ENCODE data around the gene SLC52A1.
"Not testable (repeated sequence)": the region's sequence is repeated elsewhere in the genome, so short reads cannot be mapped to it uniquely, and the experiment has no call there.

The SLC52A1 gene

DNA sequence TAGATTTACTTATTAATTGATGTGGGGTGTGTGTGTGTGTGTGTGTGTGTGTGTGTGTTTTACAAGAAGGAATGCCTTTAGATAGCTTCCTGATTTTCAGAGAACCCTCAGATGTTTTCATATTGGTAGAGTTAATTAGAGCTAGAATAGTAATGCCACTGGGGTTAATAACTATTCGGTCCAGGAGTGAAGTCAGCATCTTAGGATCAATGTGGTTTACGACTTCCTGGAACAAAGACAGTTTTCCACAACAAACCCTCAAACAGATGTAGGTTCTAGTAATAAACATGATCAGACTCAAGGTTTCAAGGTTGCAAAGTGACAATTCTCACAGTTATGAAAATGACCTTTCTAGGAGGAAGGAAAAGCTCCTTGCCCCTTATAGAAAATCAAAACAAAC is 12.2 kb upstream of the SLC52A1 start:
- H3K4me3 ChIP-seq (ENCODE audit: low read length) = no peak overlapping the region
- no peaks in the 10 kb centered on the region for H3K9me3 ChIP-seq (ENCODE audit: control insufficient read depth, low read length)
- H3K27me3 ChIP-seq (ENCODE audit: control insufficient read depth, insufficient read depth, low read length) = no peaks in the 10 kb centered on the region
- no peak overlapping the region for H3K9ac ChIP-seq (ENCODE audit: low read length)
- H3K36me3 ChIP-seq (ENCODE audit: control insufficient read depth, insufficient read depth, low read length) = no peaks in the 10 kb centered on the region
- peaks cover 3% of the 10 kb centered on the region for H3K4me1 ChIP-seq (ENCODE audit: control insufficient read depth, insufficient read depth, low read length)

DNA sequence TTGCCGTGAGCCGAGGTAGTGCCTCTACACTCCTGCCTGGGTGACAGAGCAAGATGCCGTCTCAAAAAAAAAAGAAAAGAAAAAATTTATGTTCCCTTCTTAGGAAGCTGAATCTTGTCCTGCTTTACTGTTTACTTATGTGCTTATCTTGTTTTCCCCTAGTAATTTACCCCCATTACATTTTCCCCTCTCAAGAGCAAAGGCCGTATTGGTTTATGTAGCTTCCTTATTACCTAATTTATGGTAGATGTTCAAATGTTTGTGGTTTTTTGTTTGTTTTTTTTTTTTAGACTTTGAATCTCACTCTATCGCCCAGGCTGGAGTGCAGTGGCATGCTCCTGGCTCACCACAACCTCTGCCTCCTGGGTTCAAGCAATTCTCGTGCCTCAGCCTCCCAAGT is 10.3 kb upstream of the SLC52A1 start:
- H3K9ac ChIP-seq (ENCODE audit: low read length) = no peak overlapping the region
- no peaks in the 10 kb centered on the region for H3K27me3 ChIP-seq (ENCODE audit: control insufficient read depth, insufficient read depth, low read length)
- H3K4me3 ChIP-seq (ENCODE audit: low read length) = no peak overlapping the region
- no peaks in the 10 kb centered on the region for H3K9me3 ChIP-seq (ENCODE audit: control insufficient read depth, low read length)
- no peaks in the 10 kb centered on the region for H3K36me3 ChIP-seq (ENCODE audit: control insufficient read depth, insufficient read depth, low read length)
- H3K4me1 ChIP-seq (ENCODE audit: control insufficient read depth, insufficient read depth, low read length) = peaks cover 11% of the 10 kb centered on the region

GRCh38 chr17:5044630-5045029 is 9.4 kb upstream of the SLC52A1 start:
- H3K9ac ChIP-seq (ENCODE audit: low read length) = no peak overlapping the region
- H3K4me1 ChIP-seq (ENCODE audit: control insufficient read depth, insufficient read depth, low read length) = peaks cover 11% of the 10 kb centered on the region

DNA sequence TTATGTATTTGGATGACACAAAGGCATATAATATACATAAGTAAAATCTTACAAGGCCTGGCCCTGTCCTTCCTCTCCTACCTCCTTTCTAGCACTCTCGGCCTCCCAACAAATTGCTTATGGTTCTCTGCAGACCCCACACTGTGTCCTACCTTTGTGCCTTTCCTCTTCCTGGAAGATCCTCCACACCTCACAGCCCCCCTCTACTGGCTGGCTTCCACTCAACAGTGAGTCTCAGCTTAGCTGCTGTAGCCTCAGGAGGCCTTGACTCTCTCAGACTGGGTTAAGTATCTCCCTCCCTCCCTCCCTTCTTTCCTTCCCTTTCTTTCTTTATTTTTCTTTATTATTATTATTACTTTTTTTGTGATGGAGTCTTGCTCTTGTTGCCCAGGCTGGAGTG is 8.3 kb upstream of the SLC52A1 start:
- Histone ChIP-seq H3K9ac (ENCODE audit: low read length) (no peak overlapping the region), H3K4me1 (ENCODE audit: control insufficient read depth, insufficient read depth, low read length) (peaks cover 11% of the 10 kb centered on the region)

More at GRCh38 chr17:5044630-5045029, 9.4 kb upstream of the SLC52A1 start:
- H3K36me3 ChIP-seq (ENCODE audit: control insufficient read depth, insufficient read depth, low read length) = no peaks in the 10 kb centered on the region
- no peaks in the 10 kb centered on the region for H3K9me3 ChIP-seq (ENCODE audit: control insufficient read depth, low read length)
- no peaks in the 10 kb centered on the region for H3K27me3 ChIP-seq (ENCODE audit: control insufficient read depth, insufficient read depth, low read length)
- H3K4me3 ChIP-seq (ENCODE audit: low read length) = no peak overlapping the region

GRCh38 chr17:5042157-5043022 is 7.2 kb upstream of the SLC52A1 start:
- Histone ChIP-seq H3K9ac (ENCODE audit: low read length) (no peak overlapping the region), H3K4me1 (ENCODE audit: control insufficient read depth, insufficient read depth, low read length) (peaks cover 11% of the 10 kb centered on the region), H3K4me3 (ENCODE audit: low read length) (no peak overlapping the region), H3K9me3 (ENCODE audit: control insufficient read depth, low read length) (no peaks in the 10 kb centered on the region), H3K27me3 (ENCODE audit: control insufficient read depth, insufficient read depth, low read length) (no peaks in the 10 kb centered on the region), H3K36me3 (ENCODE audit: control insufficient read depth, insufficient read depth, low read length) (no peaks in the 10 kb centered on the region)

More for the DNA sequence above, 8.3 kb upstream of the SLC52A1 start:
- no peak overlapping the region for H3K4me3 ChIP-seq (ENCODE audit: low read length)
- H3K9me3 ChIP-seq (ENCODE audit: control insufficient read depth, low read length) = no peaks in the 10 kb centered on the region
- no peaks in the 10 kb centered on the region for H3K36me3 ChIP-seq (ENCODE audit: control insufficient read depth, insufficient read depth, low read length)
- no peaks in the 10 kb centered on the region for H3K27me3 ChIP-seq (ENCODE audit: control insufficient read depth, insufficient read depth, low read length)

- Histone ChIP-seq H3K9me3 (ENCODE audit: control insufficient read depth, low read length) (no peaks in the 10 kb centered on the region), H3K36me3 (ENCODE audit: control insufficient read depth, insufficient read depth, low read length) (no peaks in the 10 kb centered on the region), H3K4me1 (ENCODE audit: control insufficient read depth, insufficient read depth, low read length) (peaks cover 5% of the 10 kb centered on the region), H3K9ac (ENCODE audit: low read length) (no peak overlapping the region), H3K27me3 (ENCODE audit: control insufficient read depth, insufficient read depth, low read length) (peaks cover 6% of the 10 kb centered on the region), H3K4me3 (ENCODE audit: low read length) (no peak overlapping the region)
Measured at GRCh38 chr17:5034651-5035050, 575 bp downstream of the SLC52A1 start.

DNA sequence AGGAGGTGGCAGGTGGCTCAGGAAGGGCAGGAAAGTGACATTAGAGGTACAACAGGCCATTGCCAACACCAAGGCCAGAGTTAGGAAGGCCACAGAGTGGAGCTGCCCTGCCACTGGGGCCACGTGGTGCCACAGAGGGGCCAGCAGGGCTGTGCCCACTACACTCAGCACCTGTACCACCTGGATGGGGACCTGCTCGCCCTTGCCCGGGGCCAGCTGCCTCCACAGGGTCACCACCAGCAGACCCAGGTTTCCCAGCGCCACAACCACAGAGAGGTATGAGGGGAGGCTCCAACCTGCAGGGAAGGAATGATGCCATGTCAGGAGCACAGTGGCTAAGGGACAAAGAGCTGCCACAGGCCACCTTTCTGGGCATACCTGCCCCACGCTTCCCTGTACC is 1.2 kb downstream of the SLC52A1 start:
- H3K9ac ChIP-seq (ENCODE audit: low read length) = no peak overlapping the region
- no peaks in the 10 kb centered on the region for H3K9me3 ChIP-seq (ENCODE audit: control insufficient read depth, low read length)
- peaks cover 5% of the 10 kb centered on the region for H3K4me1 ChIP-seq (ENCODE audit: control insufficient read depth, insufficient read depth, low read length)
- peaks cover 6% of the 10 kb centered on the region for H3K27me3 ChIP-seq (ENCODE audit: control insufficient read depth, insufficient read depth, low read length)
- H3K4me3 ChIP-seq (ENCODE audit: low read length) = no peak overlapping the region
- H3K36me3 ChIP-seq (ENCODE audit: control insufficient read depth, insufficient read depth, low read length) = no peaks in the 10 kb centered on the region

DNA sequence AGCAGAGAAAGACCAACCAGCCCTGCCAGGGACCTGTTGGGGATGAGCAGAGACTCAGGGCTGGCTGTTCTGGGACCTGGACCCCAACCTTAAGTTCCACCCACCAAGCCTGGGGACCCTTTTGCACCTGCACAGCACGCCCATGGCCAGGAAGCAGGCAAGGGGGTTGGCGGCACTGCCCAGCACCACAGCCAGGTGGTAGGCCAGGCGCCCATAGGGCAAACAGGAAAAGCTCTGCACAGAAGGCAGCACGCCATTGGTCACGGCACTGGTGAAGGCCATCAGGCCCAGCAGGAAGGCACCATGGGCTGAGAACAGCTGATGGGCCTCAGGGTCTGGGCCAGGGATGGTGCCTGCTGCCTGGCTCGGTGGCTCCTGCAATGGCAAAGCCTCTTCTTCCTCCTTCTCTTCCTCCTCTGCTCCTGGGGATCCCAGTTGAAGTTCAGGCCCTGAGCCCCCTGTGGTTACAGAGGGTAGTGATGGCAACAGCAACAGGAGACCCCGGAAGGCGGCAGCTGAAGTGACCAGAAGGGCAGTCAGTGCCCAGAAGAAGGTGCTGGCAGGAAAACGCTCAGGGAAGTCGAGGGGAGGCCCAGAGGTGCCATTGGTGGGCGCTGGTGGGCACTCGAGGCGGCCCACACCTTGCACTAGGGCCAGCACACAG is 1.7 kb downstream of the SLC52A1 start:
- H3K27me3 ChIP-seq (ENCODE audit: control insufficient read depth, insufficient read depth, low read length) = peaks cover 6% of the 10 kb centered on the region
- H3K9me3 ChIP-seq (ENCODE audit: control insufficient read depth, low read length) = no peaks in the 10 kb centered on the region
- H3K4me3 ChIP-seq (ENCODE audit: low read length) = no peak overlapping the region
- H3K4me1 ChIP-seq (ENCODE audit: control insufficient read depth, insufficient read depth, low read length) = peaks cover 5% of the 10 kb centered on the region
- H3K9ac ChIP-seq (ENCODE audit: low read length) = no peak overlapping the region
- no peaks in the 10 kb centered on the region for H3K36me3 ChIP-seq (ENCODE audit: control insufficient read depth, insufficient read depth, low read length)

GRCh38 chr17:5032865-5033264 is 2.4 kb downstream of the SLC52A1 start:
- Histone ChIP-seq H3K27me3 (ENCODE audit: control insufficient read depth, insufficient read depth, low read length) (peaks cover 6% of the 10 kb centered on the region), H3K4me3 (ENCODE audit: low read length) (no peak overlapping the region), H3K9me3 (ENCODE audit: control insufficient read depth, low read length) (no peaks in the 10 kb centered on the region), H3K36me3 (ENCODE audit: control insufficient read depth, insufficient read depth, low read length) (no peaks in the 10 kb centered on the region), H3K9ac (ENCODE audit: low read length) (no peak overlapping the region), H3K4me1 (ENCODE audit: control insufficient read depth, insufficient read depth, low read length) (peaks cover 5% of the 10 kb centered on the region)

DNA sequence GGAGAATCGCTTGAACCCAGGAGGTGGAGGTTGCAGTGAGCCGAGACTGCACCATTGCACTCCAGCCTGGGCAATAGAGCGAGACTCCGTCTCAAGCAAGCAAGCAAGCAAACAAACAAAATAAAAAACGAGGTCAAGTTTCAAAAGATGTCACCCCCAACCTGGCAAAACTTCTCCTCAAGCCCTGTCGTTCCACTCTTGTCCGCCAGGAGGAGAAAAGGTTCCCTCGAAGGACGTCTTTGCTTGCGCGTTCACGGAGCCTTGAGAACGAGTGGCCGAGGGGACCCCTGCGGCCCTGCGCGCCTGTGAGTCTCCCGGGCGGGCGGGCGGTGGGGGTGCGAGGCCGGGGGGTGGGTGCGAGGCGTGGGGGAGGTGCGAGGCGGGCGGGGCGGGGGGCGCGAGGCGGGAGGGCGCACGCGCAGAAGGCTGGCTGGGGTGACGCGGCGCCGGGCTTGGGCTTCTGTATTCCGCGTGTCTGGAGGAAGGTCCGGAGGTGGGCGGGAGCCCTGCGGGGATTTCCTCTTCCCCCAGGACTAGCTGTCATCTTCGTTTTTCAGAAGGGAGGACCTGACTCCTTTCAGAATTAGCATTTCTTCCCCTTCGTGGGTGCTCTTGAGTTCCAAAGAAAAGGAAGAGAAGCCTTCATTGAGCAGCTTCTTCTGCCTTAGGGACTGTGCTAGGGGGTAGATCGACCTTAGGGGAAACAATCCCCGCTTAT is 3.7 kb downstream of the SLC52A1 start:
- Histone ChIP-seq H3K4me3 (ENCODE audit: low read length) (no peak overlapping the region), H3K36me3 (ENCODE audit: control insufficient read depth, insufficient read depth, low read length) (no peaks in the 10 kb centered on the region), H3K4me1 (ENCODE audit: control insufficient read depth, insufficient read depth, low read length) (peaks cover 5% of the 10 kb centered on the region), H3K9ac (ENCODE audit: low read length) (peak overlapping the region; percentile 48), H3K27me3 (ENCODE audit: control insufficient read depth, insufficient read depth, low read length) (peaks cover 6% of the 10 kb centered on the region), H3K9me3 (ENCODE audit: control insufficient read depth, low read length) (no peaks in the 10 kb centered on the region)

- H3K4me1 ChIP-seq (ENCODE audit: control insufficient read depth, insufficient read depth, low read length) = peaks cover 14% of the 10 kb centered on the region
- not testable (repeated sequence) for H3K4me3 ChIP-seq (ENCODE audit: low read length); H3K9ac ChIP-seq (ENCODE audit: low read length); H3K27me3 ChIP-seq (ENCODE audit: control insufficient read depth, insufficient read depth, low read length); H3K36me3 ChIP-seq (ENCODE audit: control insufficient read depth, insufficient read depth, low read length); H3K9me3 ChIP-seq (ENCODE audit: control insufficient read depth, low read length)
Measured at GRCh38 chr17:5030168-5030567, 5.1 kb downstream of the SLC52A1 start.

GRCh38 chr17:5027916-5028315 is 7.3 kb downstream of the SLC52A1 start:
- Histone ChIP-seq H3K9me3 (ENCODE audit: control insufficient read depth, low read length) (no peaks in the 10 kb centered on the region), H3K9ac (ENCODE audit: low read length) (no peak overlapping the region), H3K4me1 (ENCODE audit: control insufficient read depth, insufficient read depth, low read length) (peaks cover 29% of the 10 kb centered on the region), H3K27me3 (ENCODE audit: control insufficient read depth, insufficient read depth, low read length) (no peaks in the 10 kb centered on the region), H3K36me3 (ENCODE audit: control insufficient read depth, insufficient read depth, low read length) (no peaks in the 10 kb centered on the region), H3K4me3 (ENCODE audit: low read length) (no peak overlapping the region)

All from mucosa of stomach (tissue), 1 donor.